ENCODE data around the gene MYOM3.

Gene MYOM3

GRCh38 chr1:24007079-24007478, 104.9 kb downstream of the MYOM3 start:
- no peak for TF ChIP-seq CTCF (IDR thresholded peaks at IDR 0.05; ENCODE audit: insufficient read depth, missing control alignments)
- DNase-seq (ENCODE audit: insufficient read length, low spot score), result no peak
- no peak for FAIRE-seq
